Activated CD8-positive, alpha-beta memory T cell treated with anti-CD3 and anti-CD28 coated beads for 24 hours (primary cell): Measurements from ENCODE around the gene IFI27L2.

Experiments
- DNase-seq: peaks from one replicate; pipeline ENCODE4 v3.0.0-alpha.2; 2020

Gene IFI27L2

DNA sequence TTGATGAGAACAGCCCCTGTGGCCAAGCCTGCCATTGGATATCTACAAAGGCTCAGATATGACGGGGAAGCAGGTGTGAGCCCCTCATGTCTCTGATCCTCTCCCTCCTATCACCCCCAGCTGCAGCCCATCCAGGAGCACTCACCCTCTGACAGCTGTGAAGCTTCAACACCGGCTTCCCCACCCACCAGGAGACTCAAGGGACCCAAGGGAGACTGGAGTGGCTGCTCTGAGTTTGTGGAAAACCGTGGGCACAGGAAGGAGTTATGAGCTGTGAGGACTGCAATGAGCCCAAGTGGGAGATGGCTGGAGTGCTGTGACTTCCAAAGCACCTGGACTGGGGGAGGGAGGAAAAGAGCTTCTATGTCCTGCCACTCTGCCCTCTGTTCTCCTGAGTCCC lies 7.9 kb downstream of the IFI27L2 start:
- DNase-seq = no peak

DNA sequence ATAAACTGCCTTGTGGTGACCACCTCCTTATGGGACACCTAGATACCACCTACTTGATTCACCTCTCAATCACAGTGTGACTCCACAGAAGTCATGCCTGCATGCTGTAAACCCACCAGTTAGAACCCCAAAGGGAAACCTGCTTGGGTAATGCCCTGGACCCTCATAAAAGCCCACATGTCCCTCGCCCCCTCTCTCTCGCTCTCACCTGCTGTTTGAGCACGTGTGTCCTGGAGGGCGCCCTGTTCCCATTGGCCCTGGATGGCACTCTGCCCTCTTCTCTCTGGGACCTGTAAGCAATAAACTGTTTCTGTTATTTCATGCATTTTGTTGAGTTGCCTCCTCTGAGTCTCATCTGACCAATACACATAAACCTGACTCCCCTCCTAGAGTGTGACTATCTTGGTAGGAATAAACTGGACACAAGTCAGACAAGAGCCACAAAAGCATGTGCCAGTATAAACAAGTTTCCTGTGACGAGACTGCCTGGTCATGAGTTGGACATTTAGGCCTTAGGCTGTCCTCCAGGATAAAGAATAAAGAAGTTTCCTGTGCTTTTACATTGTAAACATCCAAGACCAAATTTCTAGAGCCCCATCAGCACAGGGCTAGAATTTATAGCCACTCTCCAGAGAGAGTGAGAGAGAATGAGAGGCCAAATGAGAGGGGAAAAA lies 8.6 kb downstream of the IFI27L2 start:
- no peak for DNase-seq

DNA sequence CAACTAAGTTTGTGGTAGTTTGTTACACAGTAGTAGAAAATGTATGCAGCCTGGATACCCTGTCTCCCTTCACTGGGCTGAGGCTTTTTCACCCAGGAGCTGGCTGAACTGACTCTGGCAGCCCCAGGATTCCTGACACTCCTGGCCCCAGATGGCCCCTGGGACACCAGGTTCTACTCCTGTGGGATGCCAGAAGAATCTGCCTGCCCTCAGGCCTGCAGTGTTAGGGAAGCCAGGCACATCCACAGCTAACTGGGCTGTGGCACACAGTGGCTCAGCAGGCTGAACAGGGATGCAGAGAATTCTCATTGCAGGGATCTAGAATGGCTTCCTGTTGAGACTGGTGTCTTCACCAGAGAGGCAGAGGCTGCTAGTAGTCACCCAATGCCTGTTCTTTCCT lies 10.3 kb downstream of the IFI27L2 start:
- DNase-seq = no peak

DNA sequence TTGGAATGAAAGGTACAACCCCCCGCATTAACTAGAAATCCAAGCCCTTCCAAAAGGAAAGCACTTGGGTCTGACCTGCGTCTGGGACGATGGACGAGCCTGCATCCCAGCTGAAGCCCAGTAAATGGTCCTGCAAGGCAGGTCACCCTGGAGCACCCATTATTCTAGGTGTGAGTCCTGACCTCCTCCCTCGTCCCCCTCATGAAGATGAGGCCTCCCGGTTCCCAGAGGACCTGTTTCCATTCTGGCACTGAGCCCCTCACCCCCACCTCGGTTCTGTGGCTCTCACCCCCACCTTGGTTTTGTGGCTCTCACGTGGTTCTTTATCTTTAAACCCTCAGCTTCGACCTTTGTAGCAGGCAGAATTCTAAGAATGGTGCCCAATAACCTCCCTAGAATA lies 11.5 kb downstream of the IFI27L2 start:
- no peak for DNase-seq

DNA sequence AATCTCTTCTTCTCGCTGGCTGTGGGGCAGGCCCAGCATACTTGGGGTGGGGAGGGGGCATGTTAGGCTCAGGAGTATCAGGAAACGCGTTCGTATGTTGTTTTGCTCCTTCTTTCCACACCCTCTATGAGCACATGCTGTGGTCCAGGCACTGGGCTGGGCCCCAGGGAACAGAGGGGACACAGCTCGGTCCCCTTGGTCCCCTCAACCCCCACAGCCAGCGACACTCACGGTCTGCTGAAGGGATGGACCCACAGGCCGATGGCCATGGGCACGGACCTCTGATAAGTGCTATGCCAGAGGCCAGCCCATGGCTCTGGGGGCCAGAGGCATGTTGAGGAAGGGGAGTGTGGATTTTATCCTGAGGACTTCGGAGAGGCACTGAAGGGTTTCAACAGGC lies 12.7 kb downstream of the IFI27L2 start:
- no peak for DNase-seq

DNA sequence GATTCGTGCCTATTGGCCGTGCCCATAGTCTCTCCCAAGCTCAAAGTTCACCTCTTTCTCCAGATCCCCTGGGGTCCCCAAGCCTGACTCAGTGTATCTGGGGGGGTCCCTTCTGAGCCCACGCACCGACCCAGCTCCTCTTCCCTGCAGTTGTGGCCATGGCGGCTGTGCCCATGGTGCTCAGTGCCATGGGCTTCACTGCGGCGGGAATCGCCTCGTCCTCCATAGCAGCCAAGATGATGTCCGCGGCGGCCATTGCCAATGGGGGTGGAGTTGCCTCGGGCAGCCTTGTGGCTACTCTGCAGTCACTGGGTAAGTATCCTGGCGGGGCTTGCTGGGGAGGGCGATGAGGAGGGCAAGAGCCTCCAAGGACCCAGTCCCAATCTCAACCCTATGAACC lies 13.8 kb downstream of the IFI27L2 start:
- no peak for DNase-seq

DNA sequence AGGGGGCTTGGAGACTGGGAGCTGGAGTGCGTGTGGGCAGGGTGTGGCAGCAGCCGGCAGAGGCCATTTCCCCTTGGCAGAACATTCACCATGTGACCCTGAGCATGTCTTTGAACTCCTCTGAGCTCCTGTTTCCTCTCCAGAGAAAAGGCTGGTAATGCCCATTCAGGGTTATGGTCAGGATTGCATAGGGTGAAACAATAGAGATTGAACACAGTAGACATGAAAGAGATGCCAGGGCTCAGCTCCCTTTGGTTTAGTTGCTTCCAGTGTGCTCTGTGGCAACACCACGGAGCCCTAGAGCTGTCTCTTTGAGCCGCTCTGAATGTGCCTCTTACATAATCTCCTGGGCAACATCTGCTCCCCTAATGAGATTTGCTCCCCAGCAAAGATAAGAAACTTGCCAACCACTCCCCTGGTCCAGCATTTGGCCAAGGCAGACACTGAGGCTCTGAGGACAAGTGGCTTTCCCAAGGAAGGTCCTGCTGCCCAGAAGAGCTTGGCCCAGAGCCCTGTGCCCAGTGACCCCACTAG lies 14.3 kb downstream of the IFI27L2 start:
- no peak for DNase-seq

DNA sequence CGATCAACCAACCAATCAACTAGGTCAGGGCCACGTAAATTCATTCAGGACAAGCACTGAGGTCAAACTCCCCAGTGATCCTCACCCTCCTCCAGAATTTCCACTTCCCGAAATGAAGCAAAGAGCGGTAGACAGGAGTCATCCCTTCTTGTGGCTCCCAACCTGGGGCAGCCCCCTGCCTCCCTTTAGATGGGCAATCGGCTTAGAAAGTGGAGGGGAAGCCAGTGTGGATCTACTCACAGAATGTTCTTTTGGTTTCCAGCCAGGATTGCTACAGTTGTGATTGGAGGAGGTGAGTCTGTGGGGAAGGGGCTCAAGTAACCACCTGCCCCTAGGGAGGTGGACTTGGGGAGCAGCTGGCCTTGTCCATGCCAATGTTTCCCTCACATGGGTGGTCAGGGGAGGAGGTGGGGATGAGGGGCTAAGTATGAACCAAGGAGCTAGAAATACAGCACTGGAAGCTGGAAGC lies 14.8 kb downstream of the IFI27L2 start:
- no peak for DNase-seq

DNA sequence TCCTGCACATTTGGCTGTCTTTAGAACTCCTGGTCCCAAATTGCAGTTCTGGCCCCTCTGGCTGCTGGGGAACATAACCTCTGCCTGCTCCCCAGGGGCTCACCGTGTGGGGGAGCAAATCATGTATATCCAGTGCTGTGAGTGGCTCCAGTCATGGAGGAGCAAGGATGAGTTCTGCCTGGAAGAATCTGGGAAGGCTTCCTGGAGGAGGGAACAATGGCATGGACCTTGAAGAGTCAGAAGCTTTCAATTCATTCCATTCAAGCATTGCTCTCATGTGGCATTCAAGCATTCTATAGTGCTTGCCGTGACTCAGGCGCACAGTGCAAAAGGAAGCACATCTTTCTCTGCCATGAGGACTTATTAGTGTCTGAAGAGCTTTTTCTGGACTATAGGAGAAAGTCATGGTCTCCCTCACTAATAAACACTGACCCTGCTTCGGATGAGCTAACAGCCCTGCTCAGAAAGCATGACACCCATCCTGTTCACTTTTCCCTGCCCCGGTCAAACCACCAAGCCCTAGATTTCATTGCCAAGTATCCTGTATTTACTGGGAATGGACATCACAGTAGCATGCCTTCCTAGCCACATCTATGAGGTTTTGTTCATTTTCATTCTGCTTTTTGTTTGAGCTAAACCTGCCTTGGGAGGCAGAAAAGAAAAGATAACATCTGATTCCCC lies 15.4 kb downstream of the IFI27L2 start:
- no peak for DNase-seq

DNA sequence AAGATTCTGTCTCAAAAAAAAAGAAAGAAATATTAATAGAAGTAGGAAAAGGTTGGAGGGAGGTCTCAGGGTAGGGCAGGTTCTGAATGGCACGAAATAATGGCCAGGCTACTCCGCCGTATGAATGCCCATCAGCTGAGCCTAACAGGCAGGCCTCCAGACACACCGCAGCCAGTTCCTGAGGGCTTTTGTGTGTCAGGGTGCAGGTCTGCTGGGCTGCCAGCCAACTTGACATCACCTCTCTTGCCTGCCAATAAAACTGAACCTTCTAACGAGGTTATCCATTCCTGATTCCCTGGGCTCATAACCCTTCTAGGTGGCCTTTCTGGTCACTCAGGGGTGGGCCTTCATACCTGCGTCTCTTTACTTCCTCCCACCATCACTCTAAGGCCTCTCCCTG lies 15.9 kb downstream of the IFI27L2 start:
- DNase-seq = no peak

DNA sequence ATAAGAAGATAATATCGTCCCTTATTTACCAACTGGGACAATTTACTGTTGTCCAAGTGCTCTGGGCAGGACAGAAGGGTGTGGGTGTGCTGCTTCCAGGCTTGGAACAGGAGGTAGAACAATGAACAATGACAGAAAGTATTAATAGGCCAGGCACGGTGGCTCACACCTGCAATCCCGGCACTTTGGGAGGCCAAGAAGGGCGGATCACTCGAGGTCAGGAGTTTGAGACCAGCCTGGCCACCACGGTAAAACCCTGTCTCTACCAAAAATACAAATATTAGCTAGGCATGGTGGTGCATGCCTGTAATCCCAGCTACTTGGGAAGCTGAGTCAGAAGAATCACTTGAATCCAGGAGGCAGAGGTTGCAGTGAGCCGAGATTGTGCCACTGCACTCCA lies 16.3 kb downstream of the IFI27L2 start:
- DNase-seq = no peak

DNA sequence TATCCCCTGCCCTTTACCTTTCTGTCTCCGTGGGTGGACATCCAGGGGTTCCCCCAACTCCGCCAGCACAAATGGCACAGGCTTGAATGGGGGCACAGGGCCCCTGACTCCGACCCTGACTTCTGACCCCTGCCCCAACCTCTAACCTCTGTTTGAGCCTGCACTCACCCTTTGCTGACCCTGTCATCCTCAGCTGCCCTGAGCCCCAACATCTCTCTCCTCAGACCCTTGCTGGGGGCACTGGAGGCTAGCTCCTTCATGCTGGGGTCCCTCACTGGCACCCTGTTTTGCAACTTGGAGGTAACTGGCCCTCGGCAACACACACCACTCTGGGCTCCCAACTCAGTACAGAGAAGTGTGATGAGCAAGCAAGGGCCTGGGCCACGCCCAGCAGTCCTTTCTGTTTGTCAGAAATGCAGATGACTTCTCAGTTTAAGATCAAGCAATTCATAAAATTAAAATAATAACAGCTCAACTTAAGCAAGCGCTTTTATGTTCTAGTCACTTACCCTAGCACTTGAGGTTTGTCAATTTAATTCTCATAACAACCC lies 16.8 kb downstream of the IFI27L2 start:
- no peak for DNase-seq

DNA sequence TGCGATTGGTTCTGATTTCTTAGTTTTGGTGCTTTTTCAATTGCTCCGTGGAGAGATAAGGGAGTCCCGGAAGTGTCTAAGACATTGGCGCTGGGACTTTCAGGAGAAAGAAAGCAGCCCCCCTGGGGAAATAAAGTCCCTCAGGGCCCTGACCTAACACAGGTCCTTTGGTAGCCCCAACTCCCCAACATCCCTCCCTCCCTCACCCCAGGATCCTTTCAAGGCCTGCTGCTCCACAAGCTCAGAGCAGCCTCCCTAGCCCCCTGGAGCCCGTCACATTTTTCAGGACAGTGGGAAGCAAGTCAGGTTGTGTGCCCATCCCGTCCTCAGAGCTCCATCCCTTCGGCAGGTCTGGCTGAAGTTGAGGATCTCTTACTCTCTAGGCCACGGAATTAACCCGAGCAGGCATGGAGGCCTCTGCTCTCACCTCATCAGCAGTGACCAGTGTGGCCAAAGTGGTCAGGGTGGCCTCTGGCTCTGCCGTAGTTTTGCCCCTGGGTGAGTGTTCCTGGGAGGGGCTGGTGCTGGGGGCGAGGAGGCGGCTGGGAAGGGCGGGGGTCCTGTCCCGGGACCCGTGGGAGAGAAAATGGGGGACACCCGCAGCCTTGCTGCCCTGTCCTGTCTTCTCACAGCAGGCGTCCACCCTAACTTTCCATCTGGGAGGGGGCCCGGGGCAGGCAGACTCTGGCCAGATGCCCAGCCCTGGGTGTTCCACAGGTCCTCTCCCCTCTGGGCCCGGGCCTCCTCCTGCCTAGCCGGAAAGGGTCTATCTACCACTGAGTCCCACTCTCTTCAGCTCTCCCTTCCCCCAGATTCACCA lies 17.9 kb downstream of the IFI27L2 start:
- DNase-seq = no peak

DNA sequence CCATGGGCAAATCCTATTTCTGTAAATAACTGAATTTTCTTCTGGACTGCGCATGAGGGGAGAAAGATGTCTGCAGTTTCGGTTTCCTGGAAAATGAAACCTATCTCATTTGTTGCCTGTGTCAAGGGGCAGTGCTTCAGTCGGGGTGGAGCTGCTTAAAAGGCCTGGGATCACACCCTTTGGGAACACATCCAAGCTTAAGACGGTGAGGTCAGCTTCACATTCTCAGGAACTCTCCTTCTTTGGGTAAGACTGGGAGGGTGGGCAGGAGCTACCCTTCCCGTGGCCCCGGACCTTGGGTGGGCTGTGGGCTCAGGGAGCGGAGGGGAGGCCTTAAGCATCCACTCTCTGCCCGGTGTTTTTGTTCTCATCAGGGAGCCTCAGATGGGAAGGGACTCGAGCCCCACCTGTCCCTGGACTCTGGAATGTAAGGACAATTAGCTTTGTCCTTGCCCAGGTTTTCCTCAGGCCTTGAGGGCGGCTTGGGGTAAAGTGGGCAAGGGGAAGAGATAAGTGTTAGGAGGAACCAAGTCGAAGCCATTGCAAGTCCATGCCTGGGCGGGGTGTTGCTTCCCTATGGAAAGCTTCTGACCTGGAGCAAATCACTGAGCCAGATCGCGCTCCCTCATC lies 18.7 kb downstream of the IFI27L2 start, which contains the start of gene IFI27:
IFI27 (plus strand) TSS at position 185 of the 630 bp plus-strand sequence.
- DNase-seq = no peak

DNA sequence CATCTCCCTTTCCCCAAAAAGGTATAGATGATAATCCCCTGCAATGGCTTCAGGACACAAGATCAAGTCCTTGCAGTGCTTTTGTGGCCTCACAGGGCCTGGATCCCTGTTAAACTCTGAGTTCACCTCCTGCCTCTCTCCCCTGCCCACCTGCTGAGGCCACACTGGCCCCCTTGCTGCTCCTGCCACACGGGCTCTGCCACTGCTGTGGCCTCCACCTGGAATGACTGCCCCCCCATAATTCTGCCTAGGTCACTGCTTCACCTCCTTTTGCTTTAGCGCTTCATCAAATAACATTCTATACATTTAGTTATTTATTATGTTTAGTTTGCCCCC lies 19.5 kb downstream of the IFI27L2 start:
- DNase-seq = no peak

DNA sequence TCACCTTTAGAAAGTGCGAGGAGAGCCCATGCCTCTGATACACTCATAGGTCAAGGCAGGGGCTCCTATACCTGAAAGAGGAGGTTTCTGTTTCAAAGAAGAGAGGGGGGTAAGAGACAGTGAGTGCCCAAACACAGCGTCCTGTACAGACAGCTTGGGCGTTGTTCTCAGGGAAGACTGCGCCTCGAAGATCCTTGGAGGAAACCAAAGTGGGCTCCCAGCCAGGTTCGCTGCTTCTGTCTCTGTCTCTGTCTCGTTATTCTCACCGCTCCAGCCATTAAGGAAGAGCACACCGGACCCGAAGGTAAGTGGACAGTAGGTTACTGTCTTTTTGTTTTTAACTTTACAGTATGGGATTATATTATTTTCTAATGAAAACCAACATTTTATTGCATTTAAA lies 24.7 kb downstream of the IFI27L2 start:
- DNase-seq = no peak

DNA sequence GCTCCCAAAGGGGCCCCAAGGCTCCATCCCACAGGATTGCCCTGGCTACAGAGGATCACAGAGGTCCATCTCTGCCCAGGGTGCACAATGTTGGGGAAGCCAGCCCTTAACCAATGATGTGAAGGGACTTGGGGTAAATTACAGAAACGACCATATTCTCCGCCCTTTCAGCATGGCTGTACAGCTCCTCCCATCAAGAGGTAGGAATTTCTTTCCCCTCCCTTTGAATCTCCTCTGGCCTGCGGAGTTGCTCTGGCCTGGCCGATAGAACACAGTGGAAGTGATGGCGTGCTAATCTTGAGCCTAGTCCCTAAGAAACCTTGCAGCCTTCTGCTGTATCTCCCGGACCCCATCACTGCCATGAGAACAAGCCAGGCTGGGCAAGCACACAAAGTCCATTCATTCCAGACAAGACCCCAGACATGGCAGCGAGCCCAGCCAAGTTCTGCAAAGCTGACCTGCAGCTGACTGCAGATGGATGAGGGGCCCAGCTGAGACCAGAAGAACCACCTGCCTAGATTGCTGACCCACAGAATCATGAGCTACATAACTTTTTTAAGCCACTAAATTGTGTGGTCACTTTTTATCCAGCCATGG lies 25.8 kb downstream of the IFI27L2 start:
- no peak for DNase-seq

DNA sequence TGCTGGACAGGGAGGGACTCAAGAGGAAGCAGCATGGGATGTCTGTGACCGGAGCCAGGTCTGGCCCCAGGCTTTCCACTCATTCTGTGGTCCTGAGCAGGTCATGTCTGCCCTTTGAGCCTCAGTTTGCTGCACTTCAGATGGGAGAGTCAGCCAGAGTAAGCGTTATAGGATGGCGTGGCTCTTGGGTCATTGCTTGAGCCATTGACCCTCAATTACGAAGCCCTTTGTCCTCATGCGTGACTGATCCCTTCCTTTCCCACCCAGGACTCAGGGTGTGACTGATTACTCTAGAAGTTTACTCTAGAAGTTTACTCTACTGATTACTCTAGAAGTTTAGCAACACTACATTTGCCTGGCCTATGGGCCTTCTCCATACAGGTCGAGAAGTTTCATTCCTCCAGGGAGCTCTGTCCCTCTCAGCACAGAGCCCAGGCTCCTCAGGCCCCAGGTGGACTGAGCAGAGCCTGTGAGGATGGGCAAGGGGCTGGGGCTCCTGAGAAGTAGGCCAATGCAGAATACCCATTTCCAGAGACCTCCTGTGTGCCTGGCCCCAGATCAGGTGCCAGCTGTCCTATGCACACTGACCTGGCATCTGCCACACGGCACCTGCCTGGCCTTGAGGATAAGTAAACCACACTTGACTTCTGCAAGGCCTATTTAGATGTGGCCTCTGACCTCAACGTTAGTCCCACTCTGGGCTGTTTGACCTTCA lies 26.5 kb downstream of the IFI27L2 start:
- no peak for DNase-seq

DNA sequence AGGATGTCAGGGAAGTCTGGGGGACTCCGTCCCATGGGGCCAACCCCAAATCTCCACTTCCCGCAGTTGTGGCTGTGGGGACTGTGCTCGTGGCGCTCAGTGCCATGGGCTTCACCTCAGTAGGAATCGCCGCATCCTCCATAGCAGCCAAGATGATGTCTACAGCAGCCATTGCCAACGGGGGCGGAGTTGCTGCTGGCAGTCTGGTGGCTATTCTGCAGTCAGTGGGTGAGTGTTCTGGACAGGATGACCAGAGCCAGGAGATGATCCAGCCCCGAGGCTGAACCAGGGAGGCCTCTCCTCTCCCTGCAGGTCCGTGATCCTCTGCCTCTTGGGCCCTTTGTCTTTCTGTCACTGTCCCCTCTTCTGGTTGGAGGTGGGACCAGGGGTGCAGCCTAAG lies 27.7 kb downstream of the IFI27L2 start:
- no peak for DNase-seq

DNA sequence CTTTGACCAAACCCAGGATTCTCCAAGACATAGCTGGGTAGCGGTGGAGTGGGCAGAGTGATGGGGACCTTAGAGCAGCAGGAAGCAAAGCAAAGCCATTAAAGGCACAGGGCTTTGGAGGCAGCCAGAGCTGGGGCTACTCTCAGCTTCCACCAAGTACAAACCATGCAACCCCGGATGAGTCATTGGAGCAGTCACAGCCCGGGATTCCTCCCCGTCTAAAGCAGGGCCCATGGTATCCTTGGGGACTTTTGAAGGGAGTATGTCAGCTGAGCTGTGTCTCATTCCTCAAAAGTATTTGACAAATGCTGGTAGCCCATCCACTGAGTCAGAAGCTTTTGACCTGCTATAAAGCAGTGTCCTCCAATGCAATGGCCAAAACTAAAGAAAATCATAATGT lies 28.6 kb downstream of the IFI27L2 start:
- no peak for DNase-seq

DNA sequence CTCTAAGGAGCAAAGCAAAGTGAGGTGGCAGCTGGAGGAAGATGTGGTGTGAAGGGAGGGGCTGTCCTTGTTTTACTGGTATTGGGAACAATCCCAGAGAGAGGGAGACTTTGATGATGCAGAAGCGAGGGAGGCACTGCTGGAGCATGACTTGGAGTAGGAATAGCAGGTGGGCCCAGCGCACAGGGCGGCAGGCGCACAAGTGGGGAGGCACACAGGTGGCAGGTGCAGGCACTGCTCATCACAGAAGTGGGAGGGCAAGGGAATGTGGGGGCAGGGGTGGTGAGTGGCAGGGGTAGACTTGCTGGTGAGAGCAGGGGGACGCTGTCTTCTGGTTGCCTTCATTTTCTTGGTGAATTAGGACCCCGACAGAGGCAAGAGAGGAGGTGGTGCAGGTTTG lies 30.4 kb downstream of the IFI27L2 start:
- no peak for DNase-seq
